RWPE2 (cell line): ENCODE data around the gene CHMP2A.

Source experiments
- ATAC-seq: fragments of 200-7000 bp; cut with Tn5 transposase; 3 replicates; pipeline ENCODE4 v1.9.1; 2021; ENCODE audit warnings: low read depth
- DNase-seq: peaks from one replicate; pipeline ENCODE4 v3.0.0-alpha.2; 2020; ENCODE audit warnings: low spot score
- H3K27ac ChIP-seq: fragments of 450-650 bp; 2 replicates; pipeline ENCODE4 v1.5.1; 2017; ENCODE audit warnings: mild to moderate bottlenecking; ENCODE audit not compliant: poor library complexity, severe bottlenecking
- H3K27me3 ChIP-seq: fragments of 250-450 bp; sonication (Bioruptor Pico); 2 replicates; pipeline ENCODE4 v1.5.1; 2021; ENCODE audit warnings: mild to moderate bottlenecking, moderate library complexity; ENCODE audit not compliant: insufficient read depth, poor library complexity, severe bottlenecking
- H3K36me3 ChIP-seq: fragments of 250-450 bp; sonication (Bioruptor Pico); 2 replicates; pipeline ENCODE4 v1.5.1; 2020; ENCODE audit warnings: low read depth, mild to moderate bottlenecking, moderate library complexity
- H3K4me1 ChIP-seq: fragments of 250-450 bp; sonication (Bioruptor Pico); 2 replicates; pipeline ENCODE4 v1.5.1; 2021; ENCODE audit warnings: mild to moderate bottlenecking, moderate library complexity; ENCODE audit not compliant: insufficient read depth, poor library complexity, severe bottlenecking
- H3K4me3 ChIP-seq: fragments of 250-450 bp; sonication (Bioruptor Pico); 2 replicates; pipeline ENCODE4 v1.5.1; 2021; ENCODE audit warnings: mild to moderate bottlenecking, moderate library complexity; ENCODE audit not compliant: severe bottlenecking
- H3K9me3 ChIP-seq: fragments of 250-450 bp; sonication (Bioruptor Pico); 2 replicates; pipeline ENCODE4 v1.5.1; 2021; ENCODE audit warnings: mild to moderate bottlenecking, moderate library complexity; ENCODE audit not compliant: severe bottlenecking
- TF ChIP-seq, protein P1 (sequence below): fragments of 450-650 bp; IDR thresholded peaks from one replicate; pipeline ENCODE4 v1.5.1; 2017; ENCODE audit warnings: mild to moderate bottlenecking, moderate library complexity; ENCODE audit not compliant: poor library complexity, severe bottlenecking

CHMP2A gene

DNA sequence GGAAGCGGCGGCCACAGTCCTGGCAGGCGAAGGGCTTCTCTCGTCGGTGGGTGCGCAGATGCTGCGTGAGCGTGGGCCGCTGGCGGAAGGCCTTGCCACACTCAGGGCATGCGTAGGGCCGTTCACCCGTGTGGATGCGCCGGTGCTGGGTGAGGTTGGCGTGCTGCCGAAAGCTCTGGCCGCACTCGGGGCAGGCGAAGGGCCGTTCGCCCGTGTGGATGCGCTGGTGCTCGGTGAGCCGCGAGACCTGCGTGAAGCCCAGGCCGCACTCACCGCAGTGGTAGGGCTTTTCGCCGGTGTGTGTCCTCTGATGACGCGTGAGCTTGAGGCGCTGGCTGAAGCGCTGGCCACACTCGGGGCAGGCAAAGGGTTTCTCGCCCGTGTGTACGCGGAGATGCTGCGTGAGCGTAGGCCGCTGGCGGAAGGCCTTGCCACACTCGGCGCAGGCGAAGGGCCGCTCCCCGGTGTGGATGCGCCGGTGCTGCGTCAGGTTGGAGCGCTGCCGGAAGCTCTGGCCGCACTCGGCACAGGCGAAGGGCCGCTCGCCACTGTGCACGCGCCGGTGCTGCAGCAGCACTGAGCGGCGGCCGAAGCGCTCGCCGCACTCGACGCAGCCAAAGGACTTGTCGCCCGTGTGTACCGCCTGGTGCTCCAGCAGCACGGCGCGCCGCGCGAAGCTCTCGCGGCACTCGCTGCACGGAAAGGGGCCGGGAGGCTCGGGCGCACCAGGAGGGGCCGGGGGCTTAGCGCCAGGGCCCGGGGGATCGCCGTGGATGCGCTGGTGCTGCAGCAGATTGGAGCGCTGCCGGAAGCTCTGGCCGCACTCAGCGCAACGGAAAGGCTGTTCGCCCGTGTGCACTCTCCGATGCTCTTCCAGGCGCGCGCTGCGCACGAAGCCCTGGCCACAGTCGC lies 7.5 kb upstream of the CHMP2A start:
- Histone ChIP-seq H3K4me3 (peak overlapping the region; percentile 29), H3K27ac (no peak overlapping the region), H3K27me3 (no peaks in the 10 kb centered on the region), H3K4me1 (no peaks in the 10 kb centered on the region), H3K9me3 (no peaks in the 10 kb centered on the region), H3K36me3 (no peaks in the 10 kb centered on the region)
- TF ChIP-seq, protein P1, sequence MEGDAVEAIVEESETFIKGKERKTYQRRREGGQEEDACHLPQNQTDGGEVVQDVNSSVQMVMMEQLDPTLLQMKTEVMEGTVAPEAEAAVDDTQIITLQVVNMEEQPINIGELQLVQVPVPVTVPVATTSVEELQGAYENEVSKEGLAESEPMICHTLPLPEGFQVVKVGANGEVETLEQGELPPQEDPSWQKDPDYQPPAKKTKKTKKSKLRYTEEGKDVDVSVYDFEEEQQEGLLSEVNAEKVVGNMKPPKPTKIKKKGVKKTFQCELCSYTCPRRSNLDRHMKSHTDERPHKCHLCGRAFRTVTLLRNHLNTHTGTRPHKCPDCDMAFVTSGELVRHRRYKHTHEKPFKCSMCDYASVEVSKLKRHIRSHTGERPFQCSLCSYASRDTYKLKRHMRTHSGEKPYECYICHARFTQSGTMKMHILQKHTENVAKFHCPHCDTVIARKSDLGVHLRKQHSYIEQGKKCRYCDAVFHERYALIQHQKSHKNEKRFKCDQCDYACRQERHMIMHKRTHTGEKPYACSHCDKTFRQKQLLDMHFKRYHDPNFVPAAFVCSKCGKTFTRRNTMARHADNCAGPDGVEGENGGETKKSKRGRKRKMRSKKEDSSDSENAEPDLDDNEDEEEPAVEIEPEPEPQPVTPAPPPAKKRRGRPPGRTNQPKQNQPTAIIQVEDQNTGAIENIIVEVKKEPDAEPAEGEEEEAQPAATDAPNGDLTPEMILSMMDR: no peak
- ATAC-seq (peak; percentile 40), DNase-seq (no peak)

DNA sequence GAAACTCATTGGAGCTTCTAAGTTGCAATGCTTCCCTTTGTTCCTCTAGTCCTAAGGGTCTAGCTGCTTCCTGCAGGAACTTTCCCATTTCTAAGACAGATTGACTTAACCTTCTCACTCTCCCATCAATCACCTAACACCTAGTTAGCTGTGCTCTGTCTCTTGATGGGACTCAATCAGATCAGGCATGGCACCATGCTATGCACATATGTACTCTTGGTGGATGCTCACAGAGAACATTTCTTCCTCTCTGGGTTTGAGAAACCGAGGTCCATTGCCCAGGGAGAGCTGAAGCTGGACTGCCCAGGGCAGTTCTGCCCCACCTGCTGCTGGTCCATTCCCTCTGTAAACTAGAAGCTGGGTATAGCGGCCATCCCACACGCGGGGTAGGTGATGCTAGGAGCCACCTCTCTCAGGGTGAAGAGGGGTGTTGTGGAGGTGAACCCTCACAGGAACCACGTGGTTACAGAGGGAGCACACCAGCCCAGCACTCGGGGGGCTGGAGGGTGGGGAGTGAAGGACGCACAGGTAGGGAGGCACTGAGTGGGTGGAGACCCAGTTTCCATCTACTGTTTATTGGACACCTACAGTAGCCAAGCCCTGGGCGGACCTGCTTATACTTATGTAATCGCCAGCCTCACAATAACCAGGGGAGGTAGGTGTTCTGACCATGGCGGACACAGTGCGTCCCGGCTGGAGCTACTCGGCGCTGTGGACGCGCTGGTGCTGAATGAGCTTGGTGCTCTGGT lies 6.6 kb upstream of the CHMP2A start:
- H3K27me3 ChIP-seq: no peaks in the 10 kb centered on the region
- TF ChIP-seq, protein P1: no peak
- DNase-seq: no peak
- peaks cover 4% of the 10 kb centered on the region for H3K36me3 ChIP-seq
- ATAC-seq: peak; percentile 2; the same call in 2 of the 3 replicates
- H3K9me3 ChIP-seq: no peaks in the 10 kb centered on the region
- H3K27ac ChIP-seq: no peak overlapping the region
- H3K4me1 ChIP-seq: no peaks in the 10 kb centered on the region
- peak overlapping the region; percentile 29 for H3K4me3 ChIP-seq

DNA sequence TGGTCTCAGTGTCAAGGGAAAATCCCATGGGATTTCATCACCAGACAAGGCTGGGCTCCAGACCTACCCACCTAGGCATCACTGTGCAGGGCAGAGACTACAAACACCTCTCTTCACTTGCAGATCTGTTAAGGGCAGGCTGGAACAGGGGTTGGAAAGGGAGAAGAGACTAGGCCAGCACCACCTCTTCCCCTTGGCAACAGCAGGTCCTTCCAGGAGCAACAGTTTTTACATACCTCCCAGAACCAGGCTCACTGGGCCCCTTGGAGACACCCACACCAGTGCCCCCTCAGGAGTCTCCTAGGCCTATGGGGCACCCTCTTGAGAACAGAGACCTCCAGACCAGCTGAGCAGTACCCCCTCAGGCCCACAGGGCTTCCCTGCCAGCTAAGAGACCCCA lies 6.0 kb upstream of the CHMP2A start:
- ATAC-seq (no peak), DNase-seq (no peak)
- TF ChIP-seq, protein P1: no peak
- H3K4me1 ChIP-seq: no peaks in the 10 kb centered on the region
- no peaks in the 10 kb centered on the region for H3K9me3 ChIP-seq
- H3K27me3 ChIP-seq: no peaks in the 10 kb centered on the region
- H3K27ac ChIP-seq: no peak overlapping the region
- peaks cover 10% of the 10 kb centered on the region for H3K36me3 ChIP-seq
- no peak overlapping the region for H3K4me3 ChIP-seq

DNA sequence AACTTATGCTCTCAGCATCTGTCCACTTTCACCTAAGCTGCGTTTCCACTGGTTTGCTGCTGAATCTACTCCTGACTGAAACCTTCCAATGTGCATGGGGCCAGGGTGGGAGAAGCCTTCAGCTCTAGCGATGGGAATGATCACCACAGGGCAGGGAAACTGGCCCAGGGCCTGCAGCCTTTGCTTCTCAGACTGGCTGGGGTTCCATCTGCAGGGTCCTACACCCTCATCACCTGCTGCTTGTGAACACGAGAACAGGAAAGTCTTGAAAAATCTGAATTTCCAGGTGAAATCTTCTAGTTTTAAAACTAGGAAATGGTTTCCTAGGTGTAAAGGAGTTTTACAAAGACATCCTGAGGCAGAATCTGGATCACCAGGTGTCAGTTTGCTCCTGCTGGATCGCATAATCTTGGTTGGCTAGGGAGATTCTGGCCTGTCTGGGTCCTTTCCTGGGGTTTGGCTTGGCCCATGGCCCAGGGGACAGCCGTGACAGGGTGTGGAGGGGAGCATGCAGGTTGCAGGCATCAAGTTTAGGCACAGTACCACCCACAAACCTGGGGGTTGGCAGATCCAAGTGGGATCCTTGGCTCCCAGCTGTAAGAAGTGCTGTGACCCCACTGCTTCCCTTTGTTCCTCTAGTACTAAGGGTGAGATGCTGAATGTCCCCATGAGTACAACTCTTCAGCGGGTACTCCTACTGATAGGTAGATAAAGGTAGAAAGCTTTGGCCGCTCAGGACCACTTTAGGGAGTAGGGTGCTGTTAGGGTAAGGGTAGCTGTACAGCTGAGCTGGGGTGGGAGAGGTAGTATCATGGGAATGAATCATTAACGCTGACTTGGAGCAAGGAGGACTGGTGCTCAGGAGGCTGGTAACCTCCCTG lies 5.3 kb upstream of the CHMP2A start:
- no peaks in the 10 kb centered on the region for H3K9me3 ChIP-seq
- peaks cover 14% of the 10 kb centered on the region for H3K36me3 ChIP-seq
- peak overlapping the region; percentile 64 for H3K4me3 ChIP-seq
- no peaks in the 10 kb centered on the region for H3K4me1 ChIP-seq
- DNase-seq: no peak
- peak overlapping the region; percentile 90 for H3K27ac ChIP-seq
- TF ChIP-seq, protein P1: no peak
- no peak for ATAC-seq
- no peaks in the 10 kb centered on the region for H3K27me3 ChIP-seq
